GM12801 (cell line): Measurements from ENCODE around the gene TMEM174.

Experiments used
- CTCF ChIP-seq: IDR thresholded peaks from one replicate; pipeline ENCODE4 v1.5.1; 2011; ENCODE audit warnings: control low read depth; ENCODE audit not compliant: insufficient read length; ENCODE audit errors: extremely low read depth

TMEM174 gene

DNA sequence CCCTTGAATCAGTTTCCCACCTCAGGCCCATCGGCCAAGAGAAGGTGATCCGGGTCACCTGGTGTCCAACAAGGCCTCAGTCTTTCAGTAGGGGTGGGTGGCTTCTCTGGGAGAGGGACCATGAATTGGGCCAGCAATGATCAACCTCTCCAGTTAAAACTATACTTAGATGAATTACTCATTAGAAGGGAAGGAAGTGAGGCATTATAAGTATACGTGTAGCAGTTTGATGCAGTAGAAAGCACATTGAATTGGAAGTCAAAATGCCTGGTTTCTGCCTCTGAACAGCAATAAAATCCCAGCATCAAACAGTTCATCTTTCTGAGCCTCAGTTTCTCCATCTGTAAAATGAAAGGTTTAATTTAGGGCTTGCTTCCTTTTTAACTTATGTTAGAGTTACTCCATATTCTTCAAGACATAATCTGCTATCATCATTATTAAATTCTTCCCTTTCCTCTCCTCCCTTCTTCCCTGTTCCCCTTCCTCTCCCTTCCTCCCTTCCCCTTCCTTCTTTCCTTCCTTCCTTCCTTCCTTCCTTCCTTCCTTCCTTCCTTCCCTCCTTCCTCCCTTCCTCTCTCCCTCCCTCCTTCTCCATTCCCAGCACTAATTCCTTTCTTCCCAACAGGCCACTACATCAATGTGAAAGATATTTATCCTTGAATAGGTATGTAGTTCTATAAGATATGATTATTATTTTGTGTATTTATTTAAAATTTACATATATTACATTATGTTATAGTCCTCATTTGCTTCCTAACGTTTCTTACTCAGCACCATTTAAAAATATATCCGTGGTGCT lies 18.6 kb upstream of the TMEM174 start:
- no peak for TF ChIP-seq CTCF

DNA sequence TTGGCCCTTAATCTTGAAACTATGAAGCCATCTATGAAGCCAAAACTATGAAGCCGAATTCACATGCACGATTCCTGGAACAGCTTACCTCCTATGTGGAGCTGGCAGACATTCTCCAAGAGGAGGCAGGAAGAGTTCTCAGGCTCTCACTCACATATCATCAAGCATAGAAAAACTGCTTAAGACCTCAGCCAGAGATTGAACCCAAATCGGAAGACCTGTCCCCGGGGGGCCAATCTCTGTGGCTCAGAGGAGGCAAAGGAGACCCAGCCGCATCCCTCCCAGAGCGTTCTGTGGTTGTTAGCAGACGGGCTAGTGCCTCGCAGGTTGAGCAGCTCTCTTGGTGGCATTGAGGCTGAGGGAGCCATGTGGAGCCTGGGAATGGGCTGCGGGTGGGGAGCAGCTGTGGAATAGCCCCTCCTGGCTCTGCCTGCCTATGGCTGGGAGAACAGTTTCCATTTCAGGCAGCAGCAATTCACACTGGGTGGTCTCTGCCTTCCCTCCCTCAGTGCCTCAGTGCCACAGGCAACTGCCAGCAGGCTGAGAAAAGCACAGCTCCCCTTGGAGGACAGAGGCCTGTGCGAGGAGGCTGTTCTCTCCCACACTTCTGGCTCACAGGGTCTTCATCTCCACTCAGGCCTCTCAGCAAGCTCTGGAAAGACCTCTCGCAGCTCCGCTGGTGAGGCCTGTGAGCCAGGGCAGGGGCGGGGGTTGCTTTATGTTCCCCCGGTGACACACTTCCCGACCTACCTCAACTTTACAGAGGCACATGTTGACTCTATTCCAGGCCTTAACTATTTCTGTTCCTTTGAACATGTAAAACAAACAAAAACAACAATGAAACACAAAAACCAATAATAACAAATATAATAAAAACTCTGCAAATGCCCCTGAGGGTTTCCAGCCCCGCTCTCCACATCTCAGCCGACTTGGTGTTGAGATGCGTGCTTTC lies 17.4 kb upstream of the TMEM174 start:
- no peak for TF ChIP-seq CTCF

DNA sequence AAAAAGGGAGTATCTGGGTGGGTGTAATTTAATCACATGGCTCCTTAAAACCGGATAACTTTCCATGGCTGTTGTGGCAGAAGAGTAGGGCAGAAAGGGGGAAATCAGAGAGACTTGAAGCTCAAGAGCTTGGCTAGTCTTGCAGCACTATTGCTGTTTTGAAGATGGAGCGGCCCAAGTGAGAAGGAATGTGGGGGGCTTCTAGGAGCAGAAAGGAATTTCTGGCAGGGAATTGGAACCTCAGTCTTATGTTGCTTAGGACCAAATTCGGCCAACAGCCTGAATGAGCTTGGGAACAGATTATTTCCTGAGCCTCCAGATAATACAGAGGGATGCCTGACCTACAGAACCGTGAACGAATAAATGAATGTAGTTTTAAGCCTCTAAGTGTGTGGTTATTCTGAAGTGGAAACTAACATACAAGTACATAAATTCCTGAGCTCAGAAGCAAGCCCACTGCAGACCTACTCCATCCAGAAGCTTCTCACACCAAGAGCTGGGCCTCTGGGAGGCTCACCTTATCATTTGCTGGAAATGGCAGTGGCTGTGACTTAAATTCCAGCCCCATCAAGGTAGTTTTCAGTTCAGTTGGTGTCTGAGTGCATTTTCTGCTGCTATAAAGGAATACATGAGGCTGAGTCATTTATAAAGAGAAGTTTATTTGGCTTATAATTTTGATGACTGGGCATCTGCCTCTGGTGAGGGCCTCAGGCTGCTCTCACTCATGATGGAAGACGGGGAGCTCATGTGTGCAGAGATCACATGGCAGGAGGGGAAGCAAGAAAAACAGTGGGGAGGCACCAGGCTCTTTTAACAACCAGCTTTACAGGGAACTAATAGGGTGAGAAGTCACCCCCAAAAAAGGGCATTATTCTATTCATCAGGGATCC lies 15.3 kb upstream of the TMEM174 start:
- no peak for TF ChIP-seq CTCF

DNA sequence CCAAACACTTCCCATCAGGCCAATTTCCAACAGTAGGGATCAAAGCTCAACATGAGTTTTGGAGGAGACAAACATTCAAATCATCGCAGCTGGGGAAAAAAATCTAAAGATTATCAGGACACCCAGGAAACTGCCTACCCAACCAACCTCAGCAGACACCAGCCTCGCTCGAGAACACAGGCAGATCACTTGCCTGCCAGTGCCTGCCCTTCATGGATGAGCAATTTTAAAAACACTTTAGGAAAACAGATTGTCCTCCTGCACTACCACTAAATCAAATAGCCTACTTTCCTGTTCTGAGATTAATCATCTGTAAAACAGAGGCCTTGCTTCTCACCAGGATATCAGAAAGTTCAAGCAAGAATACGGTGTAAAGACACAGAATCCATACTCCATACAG lies 14.7 kb upstream of the TMEM174 start:
- no peak for TF ChIP-seq CTCF

- no peak for TF ChIP-seq CTCF
These were observed 12.7 kb upstream of the TMEM174 start for GRCh38 chr5:73160239-73160671.

GRCh38 chr5:73170522-73170921 lies 2.5 kb upstream of the TMEM174 start:
- no peak for TF ChIP-seq CTCF
